Activated naive CD4-positive, alpha-beta T cell treated with Interleukin-2 at 50 U/mL for 16 hours (primary cell): ENCODE results near the gene SLC4A8.
A peak's percentile ranks its signal among the peaks of the same experiment; 100 is the strongest.

Experiments used
- DNase-seq: peaks from one replicate; pipeline ENCODE4 v3.0.0-alpha.2; 2020

The SLC4A8 gene

DNA sequence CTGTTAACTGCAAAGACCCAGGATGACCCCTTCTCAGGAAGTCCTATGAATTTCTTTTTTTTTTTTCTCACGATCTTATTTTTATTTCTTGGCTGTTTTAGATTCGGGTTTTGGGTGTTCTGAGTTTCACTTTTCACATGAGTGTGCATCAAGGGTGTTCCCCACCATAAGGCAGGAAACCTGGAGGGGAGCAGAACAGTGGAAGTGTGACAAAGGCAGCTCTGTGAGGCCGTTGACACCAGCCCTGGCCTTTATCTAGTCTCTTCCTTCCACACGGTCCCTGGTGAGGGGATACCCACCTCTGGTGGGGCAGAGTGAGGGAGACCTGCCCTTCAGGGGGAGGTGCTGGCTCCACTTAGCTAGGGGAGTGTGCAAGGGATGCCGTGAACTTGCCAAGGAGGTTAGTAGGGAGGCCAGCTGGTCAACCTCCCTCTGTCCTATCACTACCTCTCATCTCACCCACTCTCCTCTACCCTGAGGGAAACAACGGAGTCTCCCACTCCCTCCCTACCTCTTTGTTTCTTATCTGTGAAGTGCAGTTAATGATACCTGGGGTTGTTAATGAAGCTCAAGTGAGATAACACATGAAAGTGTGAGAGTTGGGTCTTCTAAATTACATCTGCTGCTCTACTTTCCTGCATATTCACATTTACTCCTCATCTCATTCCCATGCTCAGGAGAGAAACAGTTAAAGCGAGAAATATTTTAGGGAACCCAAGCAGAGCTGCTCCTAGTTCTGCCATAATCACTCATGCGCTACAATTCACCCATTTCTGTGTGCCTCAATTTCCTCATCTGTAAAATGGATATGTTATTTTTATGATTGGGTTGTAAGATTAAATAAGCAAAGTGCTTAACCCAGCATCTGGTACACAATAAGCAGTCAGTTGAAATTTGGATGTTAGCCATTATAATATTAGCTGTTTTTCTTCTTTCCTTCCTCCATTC, 29.1 kb upstream of the SLC4A8 start:
- peak; percentile 8 for DNase-seq

GRCh38 chr12:51397670-51398069, 27.0 kb upstream of the SLC4A8 start:
- no peak for DNase-seq

DNA sequence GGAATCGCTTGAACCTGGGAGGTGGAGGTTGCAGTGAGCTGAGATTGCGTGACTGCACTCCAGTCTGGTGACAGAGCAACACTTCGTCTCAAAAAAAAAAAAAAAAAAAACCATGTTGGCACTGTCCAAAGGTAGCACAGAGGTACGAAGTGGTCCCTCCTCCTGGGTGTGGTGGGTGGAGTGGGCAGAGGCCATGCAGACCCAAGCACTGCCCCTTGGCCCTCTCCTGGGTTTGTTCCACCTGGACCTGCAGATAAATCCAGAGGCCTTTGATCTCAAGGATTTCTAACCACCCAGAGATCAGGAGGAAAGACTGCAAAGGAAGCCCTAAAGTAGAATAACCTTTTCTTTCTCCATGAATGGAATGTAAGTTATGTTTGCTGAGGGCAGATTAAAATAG, 24.7 kb upstream of the SLC4A8 start:
- no peak for DNase-seq

DNA sequence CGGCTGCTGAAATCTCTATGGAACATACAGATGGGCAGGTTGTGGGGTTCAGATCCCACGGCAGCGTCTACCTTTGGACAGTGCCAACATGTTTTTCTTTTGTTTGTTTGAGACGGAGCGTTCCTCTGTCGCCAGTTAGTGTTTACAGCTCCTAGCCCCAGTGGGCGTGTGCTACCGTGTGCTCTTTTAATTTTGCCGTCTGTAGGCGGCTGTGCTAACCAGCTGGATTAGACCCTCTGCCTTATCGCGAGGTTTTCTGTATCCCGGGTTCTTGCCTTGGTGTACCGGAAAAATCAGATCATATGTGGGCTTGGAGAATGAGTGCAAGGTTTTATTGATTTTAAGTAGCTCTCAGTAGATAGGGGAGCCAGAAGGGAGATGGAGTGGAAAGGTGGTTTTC, 23.6 kb upstream of the SLC4A8 start:
- no peak for DNase-seq

DNA sequence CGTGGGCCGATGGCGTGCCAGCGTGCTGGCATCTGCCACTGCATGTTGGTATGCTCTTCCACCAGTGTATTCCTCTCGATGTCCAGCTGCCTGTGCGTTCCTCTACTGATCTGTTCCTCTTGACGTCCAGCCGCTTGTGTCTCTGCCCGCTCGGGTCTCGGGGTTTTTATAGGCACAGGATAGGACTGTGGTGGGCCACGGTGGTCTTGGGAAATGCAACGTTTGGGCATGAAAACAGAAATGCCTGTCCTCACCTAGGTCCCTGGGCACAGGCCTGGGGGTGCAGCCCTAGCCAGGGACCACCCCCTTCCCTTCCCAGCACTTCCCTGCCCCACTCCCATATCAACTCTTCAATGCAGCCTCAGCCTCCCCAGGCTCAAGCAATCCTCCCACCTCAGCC, 23.1 kb upstream of the SLC4A8 start:
- DNase-seq = no peak

- DNase-seq = no peak
Measured at GRCh38 chr12:51401900-51402299, 22.7 kb upstream of the SLC4A8 start.

GRCh38 chr12:51403159-51403558, 21.5 kb upstream of the SLC4A8 start:
- no peak for DNase-seq

DNA sequence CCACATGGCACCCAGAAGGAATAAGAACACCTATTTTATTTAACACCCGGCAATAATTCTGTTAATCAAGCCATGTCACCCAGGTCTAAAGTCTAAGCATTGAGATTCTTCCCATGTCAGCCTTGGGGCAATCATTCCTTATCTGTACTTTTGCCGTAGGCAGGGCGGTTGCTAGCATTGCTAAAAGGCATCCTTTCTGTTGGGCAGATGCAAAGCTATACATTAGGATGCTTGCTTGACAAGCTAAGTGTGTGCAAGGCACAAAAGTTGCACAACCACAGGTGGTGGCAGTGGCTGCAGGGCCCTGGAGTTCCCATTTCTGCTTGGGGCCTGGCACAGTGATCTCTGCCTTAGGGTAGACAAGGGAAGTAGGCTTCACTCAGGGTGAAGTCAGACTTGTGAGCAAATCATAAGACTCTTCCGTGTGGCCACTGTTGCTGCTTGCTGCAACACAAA, 20.9 kb upstream of the SLC4A8 start:
- DNase-seq = no peak

DNA sequence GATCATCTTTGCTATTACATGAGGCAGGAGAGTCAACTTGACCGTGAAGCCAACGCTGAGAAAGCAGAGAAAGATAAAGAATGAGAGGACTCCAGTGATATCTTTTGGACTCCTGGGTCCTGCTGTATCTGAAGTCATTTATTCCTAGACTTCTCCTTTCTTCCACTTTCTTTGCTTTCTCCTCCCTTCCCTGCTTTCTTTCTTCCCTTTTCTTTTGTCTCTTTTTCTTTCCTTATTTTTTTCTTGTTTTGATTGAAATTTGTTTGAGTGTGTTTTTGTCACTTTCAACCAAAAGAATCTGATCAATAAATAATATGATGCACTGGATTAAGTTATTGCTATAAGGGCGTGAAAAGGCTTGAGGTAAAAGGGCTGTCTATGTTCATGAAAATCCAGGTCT, 20.0 kb upstream of the SLC4A8 start:
- no peak for DNase-seq

DNA sequence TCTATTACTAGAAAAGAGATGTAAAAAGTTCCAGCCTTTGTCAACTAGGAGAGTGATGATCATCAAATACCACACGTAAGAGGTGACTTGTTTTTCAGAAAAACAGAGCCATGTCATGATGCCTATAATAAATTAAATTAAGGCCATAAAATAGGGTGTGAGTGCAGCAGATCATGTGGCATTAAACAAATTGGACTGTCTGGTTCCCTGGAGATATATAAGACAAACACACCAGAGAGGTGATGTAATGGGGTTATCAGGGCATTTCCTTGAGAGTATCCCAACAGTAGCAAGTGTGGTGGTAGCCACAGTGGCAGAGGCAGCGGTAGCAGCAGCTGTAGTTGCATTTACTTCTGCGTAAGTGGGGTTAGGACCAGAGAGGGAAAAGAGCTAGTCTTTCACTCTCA, 18.8 kb upstream of the SLC4A8 start:
- DNase-seq = no peak

GRCh38 chr12:51406290-51406689, 18.3 kb upstream of the SLC4A8 start:
- no peak for DNase-seq

GRCh38 chr12:51406859-51407258, 17.8 kb upstream of the SLC4A8 start:
- no peak for DNase-seq

GRCh38 chr12:51407604-51408003, 17.0 kb upstream of the SLC4A8 start:
- DNase-seq = no peak

GRCh38 chr12:51409846-51410245, 14.8 kb upstream of the SLC4A8 start:
- no peak for DNase-seq

DNA sequence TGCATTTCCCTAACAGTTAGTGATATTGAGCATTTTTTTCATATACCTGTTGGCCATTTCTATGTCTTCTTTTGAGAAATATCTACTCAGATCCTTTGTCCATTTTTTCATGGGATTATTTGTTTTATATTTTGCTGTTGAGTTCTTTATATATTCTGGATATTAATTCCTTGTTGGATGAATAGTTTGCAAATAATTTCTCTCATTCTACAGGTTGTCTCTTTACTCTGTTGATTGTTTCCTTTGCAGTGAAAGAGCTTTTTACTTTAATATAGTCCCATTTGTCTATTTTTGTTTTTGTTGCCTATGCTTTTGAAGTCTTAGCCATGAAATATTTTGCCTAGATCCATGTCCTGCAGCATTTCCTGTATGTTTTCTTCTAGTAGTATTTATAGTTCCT, 11.5 kb upstream of the SLC4A8 start:
- DNase-seq = no peak

GRCh38 chr12:51413791-51414190, 10.8 kb upstream of the SLC4A8 start:
- no peak for DNase-seq

GRCh38 chr12:51415931-51416330, 8.7 kb upstream of the SLC4A8 start:
- DNase-seq = no peak

DNA sequence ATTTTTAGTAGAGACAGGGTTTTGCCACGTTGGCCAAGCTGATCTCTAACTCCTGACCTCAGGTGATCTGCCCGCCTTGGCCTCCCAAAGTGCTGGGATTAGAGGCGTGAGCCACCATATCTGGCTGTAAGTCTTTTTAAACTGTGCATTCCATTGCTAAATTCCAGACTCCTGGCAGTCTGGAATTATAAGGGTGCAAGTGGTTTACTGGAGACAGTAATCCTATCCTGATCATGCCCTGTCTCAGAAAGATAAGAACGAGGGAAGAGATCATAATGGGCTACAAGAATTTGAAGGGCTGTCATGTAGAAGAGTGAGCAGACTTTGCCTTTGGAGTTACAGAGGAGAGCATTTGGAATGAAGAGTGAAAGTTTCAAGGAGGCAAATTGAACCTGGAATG, 6.8 kb upstream of the SLC4A8 start:
- DNase-seq = no peak

- no peak for DNase-seq
Measured at GRCh38 chr12:51419425-51420193, 5.0 kb upstream of the SLC4A8 start.

- DNase-seq = peak; percentile 20
Measured at GRCh38 chr12:51421266-51421884, 3.3 kb upstream of the SLC4A8 start.

- no peak for DNase-seq
Measured at GRCh38 chr12:51424094-51424661, 453 bp upstream of the SLC4A8 start.

DNA sequence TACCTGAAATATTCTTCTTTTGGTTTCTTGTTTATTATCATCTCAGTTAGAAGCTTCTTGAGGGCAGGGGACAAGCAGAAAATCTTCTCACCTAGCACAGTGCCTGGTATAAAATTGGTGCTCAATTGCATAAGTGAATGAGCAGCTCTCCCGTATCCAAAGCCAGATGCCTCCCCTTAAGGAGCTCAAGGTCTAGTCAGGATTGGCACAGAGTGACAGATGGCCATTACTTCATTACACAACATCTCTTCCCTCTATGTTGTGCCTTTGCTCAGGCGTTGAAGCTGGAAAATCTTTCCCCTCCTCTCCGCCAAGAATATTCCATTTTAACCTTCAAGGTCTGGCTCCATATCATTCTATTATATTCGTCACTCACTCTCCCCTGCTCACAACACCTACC, 3.6 kb downstream of the SLC4A8 start:
- DNase-seq = no peak

GRCh38 chr12:51429700-51430099, 5.1 kb downstream of the SLC4A8 start:
- no peak for DNase-seq
